Type B pancreatic cell (in vitro differentiated cells): ENCODE data around the gene LMF2. TPM values are rescaled to one million over a fixed set of nuclear protein-coding genes. Genes with fewer than 3 reads are reported as not detected.

Experiments used
- DNase-seq: peaks from one replicate; pipeline ENCODE4 v3.0.0; 2021; ENCODE audit warnings: mixed read lengths; ENCODE audit not compliant: unreplicated experiment; ENCODE audit errors: extremely low spot score
- H3K27ac Mint-ChIP-seq: 2 replicates; pipeline ENCODE4 v1.8.0; 2021; ENCODE audit warnings: mild to moderate bottlenecking, mixed read lengths
- H3K27me3 Mint-ChIP-seq: 2 replicates; pipeline ENCODE4 v1.8.0; 2021; ENCODE audit warnings: mixed read lengths
- H3K36me3 Mint-ChIP-seq: 2 replicates; pipeline ENCODE4 v1.8.0; 2021; ENCODE audit warnings: mixed read lengths
- H3K4me1 Mint-ChIP-seq: one replicate; pipeline ENCODE4 v1.8.0; 2021; ENCODE audit warnings: mixed read lengths; ENCODE audit not compliant: unreplicated experiment
- H3K4me3 Mint-ChIP-seq: 2 replicates; pipeline ENCODE4 v1.8.0; 2021; ENCODE audit warnings: mild to moderate bottlenecking, mixed read lengths
- H3K9me3 Mint-ChIP-seq: 2 replicates; pipeline ENCODE4 v1.8.0; 2021; ENCODE audit warnings: mixed read lengths
- total RNA-seq: library from RNA; stranded (reverse); gene quantifications from 2 replicates; pipeline ENCODE4 v1.2.1, GENCODE V29; 2021; ENCODE audit warnings: low replicate concordance
- TF ChIP-seq, protein P1 (sequence below): fragments of 200-600 bp; sonication (generic); conservative IDR thresholded peaks from 2 replicates; pipeline ENCODE4 v1.5.0; 2021; ENCODE audit warnings: antibody characterized with exemption, mild to moderate bottlenecking

Gene LMF2
- total RNA-seq, 1 donor from 2014 or later = 74.0 TPM

DNA sequence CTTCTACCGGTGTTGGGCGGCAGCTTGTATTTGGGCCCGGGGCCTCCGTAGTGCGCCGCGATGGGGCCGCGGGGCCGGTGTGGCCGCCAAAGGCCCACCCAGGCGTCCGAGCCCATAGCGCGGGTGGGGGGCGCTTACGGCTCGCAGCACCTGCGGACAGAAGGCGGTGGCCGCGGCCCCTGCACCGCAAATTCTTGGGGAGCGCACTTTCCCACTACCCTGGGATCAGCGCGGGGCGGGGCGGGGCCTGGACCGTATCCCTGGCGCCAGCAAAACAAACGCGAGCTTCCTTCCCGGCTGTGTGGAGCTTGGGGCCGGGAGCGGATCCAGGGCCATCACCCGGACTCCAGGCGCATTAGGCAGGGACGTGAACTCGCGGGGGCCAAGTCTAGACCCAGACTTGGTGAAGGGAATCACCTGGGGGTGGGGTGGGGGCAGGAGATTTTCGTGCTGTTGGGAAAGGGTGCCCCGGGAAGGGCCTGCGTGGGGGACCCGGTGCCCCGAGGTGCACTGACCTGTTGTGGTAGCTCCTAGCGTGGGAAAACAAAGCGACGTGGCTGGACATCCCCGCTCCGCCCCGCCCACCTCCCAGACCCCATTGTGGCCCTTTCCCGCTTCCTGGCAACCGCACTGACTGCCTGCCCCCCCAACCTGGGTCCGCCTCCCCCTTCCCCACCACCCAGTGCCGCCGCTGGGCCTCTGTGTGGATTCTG lies 24.6 kb upstream of the LMF2 start:
- peaks cover 52% of the 10 kb centered on the region for H3K27me3 Mint-ChIP-seq
- DNase-seq = no peak
- TF ChIP-seq, protein P1, sequence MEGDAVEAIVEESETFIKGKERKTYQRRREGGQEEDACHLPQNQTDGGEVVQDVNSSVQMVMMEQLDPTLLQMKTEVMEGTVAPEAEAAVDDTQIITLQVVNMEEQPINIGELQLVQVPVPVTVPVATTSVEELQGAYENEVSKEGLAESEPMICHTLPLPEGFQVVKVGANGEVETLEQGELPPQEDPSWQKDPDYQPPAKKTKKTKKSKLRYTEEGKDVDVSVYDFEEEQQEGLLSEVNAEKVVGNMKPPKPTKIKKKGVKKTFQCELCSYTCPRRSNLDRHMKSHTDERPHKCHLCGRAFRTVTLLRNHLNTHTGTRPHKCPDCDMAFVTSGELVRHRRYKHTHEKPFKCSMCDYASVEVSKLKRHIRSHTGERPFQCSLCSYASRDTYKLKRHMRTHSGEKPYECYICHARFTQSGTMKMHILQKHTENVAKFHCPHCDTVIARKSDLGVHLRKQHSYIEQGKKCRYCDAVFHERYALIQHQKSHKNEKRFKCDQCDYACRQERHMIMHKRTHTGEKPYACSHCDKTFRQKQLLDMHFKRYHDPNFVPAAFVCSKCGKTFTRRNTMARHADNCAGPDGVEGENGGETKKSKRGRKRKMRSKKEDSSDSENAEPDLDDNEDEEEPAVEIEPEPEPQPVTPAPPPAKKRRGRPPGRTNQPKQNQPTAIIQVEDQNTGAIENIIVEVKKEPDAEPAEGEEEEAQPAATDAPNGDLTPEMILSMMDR = no peak
- peaks cover 17% of the 10 kb centered on the region for H3K4me1 Mint-ChIP-seq
- no peaks in the 10 kb centered on the region for H3K9me3 Mint-ChIP-seq
- H3K4me3 Mint-ChIP-seq = peak overlapping the region; percentile 74
- no peaks in the 10 kb centered on the region for H3K36me3 Mint-ChIP-seq
- peak overlapping the region; percentile 83 for H3K27ac Mint-ChIP-seq

DNA sequence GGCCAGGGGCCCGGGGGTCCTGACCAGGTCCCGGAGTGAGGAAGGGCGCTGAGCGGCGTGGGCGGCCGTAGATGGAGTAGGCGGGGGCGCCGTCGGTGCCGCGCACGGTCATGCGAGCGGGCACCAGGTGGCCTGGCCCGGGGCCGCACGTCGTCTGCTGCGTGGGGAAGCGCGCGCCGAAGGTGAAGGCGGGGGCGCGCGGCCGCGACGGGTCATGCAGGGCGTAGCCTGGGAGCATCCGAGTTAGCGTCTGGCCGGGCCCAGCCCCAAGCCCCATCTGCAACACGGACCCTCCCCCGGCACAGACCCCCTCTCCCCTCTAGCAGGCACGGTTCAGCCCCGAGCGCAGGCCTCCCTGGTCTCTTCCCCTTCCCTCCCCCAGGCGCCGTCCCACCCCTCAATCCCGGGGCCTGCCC lies 24.1 kb upstream of the LMF2 start:
- TF ChIP-seq, protein P1 = no peak
- Mint-ChIP-seq H3K4me3 (no peak overlapping the region), H3K4me1 (peaks cover 17% of the 10 kb centered on the region), H3K27me3 (peaks cover 52% of the 10 kb centered on the region), H3K9me3 (no peaks in the 10 kb centered on the region), H3K36me3 (no peaks in the 10 kb centered on the region), H3K27ac (no peak overlapping the region)
- no peak for DNase-seq

DNA sequence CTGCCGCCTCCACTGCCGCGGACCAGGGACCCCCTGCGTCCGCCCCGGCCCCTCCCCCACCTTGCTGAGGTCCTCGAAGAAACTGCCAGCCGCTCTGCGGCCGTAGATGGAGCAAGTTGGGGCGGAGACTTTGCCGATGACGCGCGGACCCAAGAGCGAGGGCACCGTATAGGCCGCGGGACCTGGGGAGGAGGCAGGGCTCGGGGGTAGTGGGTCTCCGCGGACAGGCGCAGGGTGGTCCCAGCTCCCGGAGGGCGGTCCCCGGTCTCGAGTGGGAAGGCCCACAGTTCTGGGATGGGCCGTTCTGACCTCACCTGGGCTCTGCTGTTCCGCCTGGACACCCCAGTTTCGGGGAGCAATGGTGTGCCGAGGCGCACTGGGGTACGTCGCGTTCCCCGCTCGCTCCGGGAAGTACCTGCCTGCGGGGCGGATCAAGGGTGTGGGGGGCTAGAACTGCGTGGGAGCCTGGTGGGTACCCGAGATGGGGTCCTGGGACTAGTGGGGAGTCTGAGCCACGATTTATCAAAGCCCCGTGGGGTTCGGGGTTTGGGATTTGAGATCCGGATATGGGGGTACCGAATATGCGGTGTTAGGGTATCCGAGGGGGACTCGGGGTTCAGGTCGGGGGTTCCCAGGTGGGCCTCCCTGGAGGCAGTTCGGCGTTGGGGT lies 23.5 kb upstream of the LMF2 start:
- peak overlapping the region; percentile 71 for H3K4me3 Mint-ChIP-seq
- DNase-seq = no peak
- peaks cover 52% of the 10 kb centered on the region for H3K27me3 Mint-ChIP-seq
- H3K27ac Mint-ChIP-seq = no peak overlapping the region
- no peaks in the 10 kb centered on the region for H3K9me3 Mint-ChIP-seq
- TF ChIP-seq, protein P1 = no peak
- peaks cover 17% of the 10 kb centered on the region for H3K4me1 Mint-ChIP-seq
- no peaks in the 10 kb centered on the region for H3K36me3 Mint-ChIP-seq

DNA sequence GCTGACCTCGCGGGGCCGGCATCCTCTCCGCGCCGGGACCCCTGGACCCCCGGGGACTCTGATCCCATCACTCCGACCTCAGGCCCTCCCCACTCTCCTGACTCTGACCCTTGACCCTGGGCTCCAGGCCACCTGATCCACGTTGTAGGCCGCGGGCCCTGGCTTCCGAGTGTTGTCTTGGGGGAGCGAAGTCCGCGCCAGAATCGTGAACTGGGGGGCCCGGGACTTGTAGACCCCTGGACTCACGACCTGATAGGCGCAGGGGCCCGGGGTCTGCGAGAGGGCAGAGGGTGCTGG lies 23.0 kb upstream of the LMF2 start:
- H3K4me3 Mint-ChIP-seq = peak overlapping the region; percentile 66
- no peak overlapping the region for H3K27ac Mint-ChIP-seq
- no peaks in the 10 kb centered on the region for H3K36me3 Mint-ChIP-seq
- H3K4me1 Mint-ChIP-seq = peaks cover 17% of the 10 kb centered on the region
- TF ChIP-seq, protein P1 = no peak
- DNase-seq = no peak
- no peaks in the 10 kb centered on the region for H3K9me3 Mint-ChIP-seq
- peaks cover 52% of the 10 kb centered on the region for H3K27me3 Mint-ChIP-seq

DNA sequence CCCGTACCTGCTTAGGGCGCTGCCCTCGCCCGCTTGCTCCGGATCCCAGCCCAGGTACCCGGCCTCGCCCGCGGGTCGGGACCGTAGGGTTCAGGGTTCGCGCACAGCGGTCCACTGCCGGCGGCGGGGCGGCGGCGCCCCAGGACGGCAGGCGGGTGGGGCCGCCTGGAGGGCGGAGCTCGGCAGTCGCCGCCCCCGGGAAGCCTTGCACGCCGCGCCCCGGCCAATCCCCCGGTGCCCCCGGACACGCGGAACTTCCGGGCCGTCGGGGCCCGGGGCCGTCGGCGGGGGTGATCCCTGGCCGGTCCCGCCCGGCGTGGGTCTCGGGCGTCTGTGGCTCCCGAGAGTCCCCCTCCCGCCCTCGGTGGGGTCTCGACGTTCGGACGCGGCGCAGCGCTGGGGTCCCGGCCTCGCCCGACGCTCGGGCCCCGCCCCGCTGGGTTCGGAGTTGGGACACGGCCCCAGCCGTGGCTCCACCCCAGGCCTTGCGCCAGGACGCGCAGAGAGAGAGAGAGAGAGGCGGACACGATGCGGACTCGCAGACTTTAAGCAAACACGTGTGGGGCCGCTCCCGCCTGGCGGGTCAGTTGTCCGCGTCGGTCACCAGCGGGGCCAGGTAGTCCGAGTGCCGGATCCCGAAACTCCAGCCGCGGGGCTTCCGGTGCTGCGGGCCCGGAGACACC lies 22.5 kb upstream of the LMF2 start, which contains the start of gene TYMP:
Gene TYMP, minus strand, starts transcription at position 116 of the 683 bp plus-strand sequence. CDS start 303 bp downstream, outside the sequence.
- DNase-seq = no peak
- Mint-ChIP-seq H3K27me3 (peaks cover 52% of the 10 kb centered on the region), H3K4me3 (peak within 1 kb of the TSS; percentile 71), H3K27ac (no peak within 1 kb of the TSS), H3K9me3 (no peaks in the 10 kb centered on the region), H3K4me1 (peaks cover 17% of the 10 kb centered on the region), H3K36me3 (no peaks in the 10 kb centered on the region)
- TF ChIP-seq, protein P1 = no peak
